Left lung (tissue), 10 donors: ENCODE data around the gene ZCCHC7. TPM values are rescaled to one million over a fixed set of nuclear protein-coding genes. Genes with fewer than 3 reads are reported as not detected.
A peak's percentile ranks its signal among the peaks of the same experiment; 100 is the strongest.
"Not testable (repeated sequence)": the region's sequence is repeated elsewhere in the genome, so short reads cannot be mapped to it uniquely, and the experiment has no call there.

ENCODE experiments used
- ATAC-seq: fragments of 200-7000 bp; cut with Tn5 transposase; one replicate; pipeline ENCODE4 v1.9.1; 2020; ENCODE audit warnings: moderate library complexity
- DNase-seq, 4 donors: peaks; one replicate each; pipeline ENCODE4 v3.0.0-alpha.2; 2013 to 2020
- H3K27ac ChIP-seq, 2 donors: fragments of 200-600 bp; sonication (generic) in 1 of 2; one replicate each; pipeline versions ENCODE4 v1.5.0 to v1.8.0; 2020 to 2021
- H3K27me3 ChIP-seq, 2 donors: fragments of 200-600 bp; sonication (generic) in 1 of 2; one replicate each; pipeline versions ENCODE4 v1.5.0 to v1.8.0; 2020 to 2021
- H3K36me3 ChIP-seq, 2 donors: fragments of 200-600 bp; sonication (generic) in 1 of 2; one replicate each; pipeline versions ENCODE4 v1.5.0 to v1.8.0; 2020 to 2021
- H3K4me1 ChIP-seq, 2 donors: fragments of 200-600 bp; one replicate each; pipeline ENCODE4 v1.8.0; 2021
- H3K4me3 ChIP-seq, 2 donors: fragments of 200-600 bp; sonication (generic) in 1 of 2; one replicate each; pipeline versions ENCODE4 v1.5.0 to v1.8.0; 2020 to 2021; ENCODE audit warnings: mild to moderate bottlenecking in 1 of 2
- H3K9me3 ChIP-seq, 2 donors: fragments of 200-600 bp; sonication (generic) in 1 of 2; one replicate each; pipeline versions ENCODE4 v1.5.0 to v1.8.0; 2020 to 2021
- CTCF ChIP-seq, 2 donors: fragments of 200-600 bp; sonication (generic) in 1 of 2; IDR thresholded peaks; one replicate each; pipeline versions ENCODE4 v1.5.0 to v1.8.0; 2021; ENCODE audit warnings: antibody characterized with exemption in 2 of 2
- intact Hi-C, 2 donors: fragments of 100-400 bp; cut with DNase I; formaldehyde crosslinking; loops; one replicate each; pipeline versions ENCODE4 v1.11.2 to v1.14.2; 2022
- polyA plus RNA-seq, 6 donors: library from polyadenylated mRNA; unstranded; fragments of 120-200 nt; gene quantifications; one replicate each; pipeline ENCODE4 v1.2.1, GENCODE V29; 2013; ENCODE audit not compliant: insufficient read length in 6 of 6
- total RNA-seq, 2 donors: library from RNA; stranded (reverse); fragmentation: NEBNext Ultra II Directional; extraction: Animal tissue kit (Norgen Biotek cat#: 25700); gene quantifications; one replicate each; pipeline ENCODE4 v1.2.1, GENCODE V29; 2021
- donor health status: DM: no; HTN: yes; CAD: no.
- donor health status: DM: no; HTN: no; CAD: no.

The ZCCHC7 gene
- total and polyA plus RNA-seq, 8 donors: 16.0 to 26.0 (median 22.6) TPM

DNA sequence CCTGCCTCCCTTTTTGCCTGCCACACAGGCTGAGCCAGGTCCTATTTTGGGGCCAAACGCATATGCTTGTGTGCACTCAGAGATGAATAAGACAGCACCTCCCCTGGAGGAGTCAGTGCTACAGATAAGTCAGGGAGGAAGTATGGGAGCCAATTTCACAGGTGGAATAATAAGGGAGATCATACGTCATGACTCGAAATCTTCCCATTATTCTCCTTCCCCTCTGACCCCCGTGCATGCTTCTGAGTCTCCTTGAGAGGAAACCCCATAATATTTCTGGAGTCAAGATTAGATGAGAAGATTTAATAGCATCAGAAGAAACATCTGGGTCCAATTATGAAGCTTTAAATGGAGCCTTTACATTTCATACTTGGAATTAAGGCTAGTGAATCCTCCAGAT is 15.1 kb upstream of the ZCCHC7 start:
- H3K27me3 ChIP-seq: peaks cover 0 to 12% of the 10 kb centered on the region in 2 donors
- intact Hi-C loops: no loop called here
- DNase-seq (no peak), ATAC-seq (no peak)
- no peak overlapping the region for H3K27ac ChIP-seq
- no peaks in the 10 kb centered on the region for H3K36me3 ChIP-seq
- TF ChIP-seq CTCF (IDR thresholded peaks at IDR 0.05): no peak
- no peak overlapping the region for H3K4me3 ChIP-seq
- H3K4me1 ChIP-seq: no peaks in the 10 kb centered on the region
- no peaks in the 10 kb centered on the region for H3K9me3 ChIP-seq

DNA sequence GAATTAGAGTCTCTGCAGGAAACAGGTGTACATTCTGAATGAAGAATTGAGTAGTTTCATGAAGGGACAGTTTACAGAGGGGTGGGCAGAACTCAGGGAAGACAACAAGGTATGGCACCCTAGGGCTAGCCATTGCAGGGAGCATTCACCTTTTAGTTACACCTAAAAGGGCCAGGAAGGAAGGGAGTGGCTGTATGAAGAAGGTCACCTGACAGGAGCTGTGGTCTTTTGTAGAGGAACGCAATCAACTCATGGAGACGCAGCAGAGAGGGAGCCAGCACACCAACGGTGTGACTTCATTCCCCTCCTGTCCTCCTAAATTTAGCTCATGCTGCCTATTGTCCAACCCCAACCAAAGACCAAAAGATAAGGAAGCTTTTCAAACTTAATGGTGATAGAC is 12.7 kb upstream of the ZCCHC7 start:
- Histone ChIP-seq H3K4me1 (no peaks in the 10 kb centered on the region), H3K9me3 (no peaks in the 10 kb centered on the region), H3K27ac (no peak overlapping the region), H3K27me3 (peaks cover 0 to 12% of the 10 kb centered on the region in 2 donors), H3K36me3 (no peaks in the 10 kb centered on the region), H3K4me3 (no peak overlapping the region)
- intact Hi-C loops: no loop called here
- no peak for DNase-seq
- TF ChIP-seq CTCF (IDR thresholded peaks at IDR 0.05): no peak
- ATAC-seq: no peak

DNA sequence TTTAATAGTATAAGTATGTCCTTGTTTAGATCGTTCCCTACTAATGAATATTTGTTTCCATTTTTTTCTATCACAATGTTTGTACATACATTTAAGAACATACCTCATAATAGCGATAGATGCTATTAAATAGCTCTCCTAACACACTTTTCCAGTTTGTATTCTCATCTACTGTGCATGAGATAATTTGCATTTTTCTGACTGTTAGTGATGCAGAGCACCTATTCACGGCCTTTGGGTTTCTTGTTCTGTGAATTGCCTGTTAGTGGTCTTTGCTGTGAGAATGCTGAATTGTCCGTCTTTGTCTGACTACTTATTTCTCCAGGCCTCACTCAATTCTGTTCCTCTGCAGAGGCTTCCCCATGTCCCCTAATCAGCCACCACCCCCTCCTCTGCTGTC is 5.9 kb upstream of the ZCCHC7 start:
- H3K27me3 ChIP-seq: peaks cover 0 to 12% of the 10 kb centered on the region in 2 donors
- H3K9me3 ChIP-seq, H3K4me1 ChIP-seq, H3K36me3 ChIP-seq, ATAC-seq, DNase-seq, H3K27ac ChIP-seq, H3K4me3 ChIP-seq, intact Hi-C loops: not testable (repeated sequence)

DNA sequence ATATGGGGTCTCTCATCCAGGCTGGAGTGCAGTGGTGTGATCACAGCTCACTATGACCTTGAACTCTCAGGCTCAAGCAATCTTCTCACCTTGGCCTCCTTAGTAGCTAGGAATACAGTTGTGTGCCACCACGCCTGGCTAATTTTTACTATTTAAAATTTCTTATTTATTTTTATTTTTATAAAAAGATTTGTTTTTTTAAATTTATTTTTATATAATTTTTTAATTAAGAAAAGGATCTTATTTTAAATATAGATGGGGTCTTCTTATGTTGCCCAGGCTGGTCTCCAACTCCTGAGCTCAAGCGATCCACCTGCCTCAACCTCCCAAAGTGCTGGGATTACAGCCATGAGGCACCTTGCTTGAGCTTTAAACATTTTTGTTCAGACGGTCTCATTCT is 2.4 kb upstream of the ZCCHC7 start:
- ATAC-seq (no peak), DNase-seq (no peak)
- Histone ChIP-seq H3K4me3 (no peak overlapping the region), H3K36me3 (no peaks in the 10 kb centered on the region), H3K27ac (no peak overlapping the region), H3K4me1 (peaks cover 3 to 26% of the 10 kb centered on the region in 2 donors), H3K27me3 (peaks cover 0 to 5% of the 10 kb centered on the region in 2 donors), H3K9me3 (peaks cover 0 to 5% of the 10 kb centered on the region in 2 donors)
- TF ChIP-seq CTCF (IDR thresholded peaks at IDR 0.05): no peak
- intact Hi-C loops: no loop called here

GRCh38 chr9:37119360-37119759 is 1.0 kb upstream of the ZCCHC7 start:
- Histone ChIP-seq H3K4me3 (peak overlapping the region in 1 of 2 donors; percentile 83), H3K27ac (peak overlapping the region; percentile 90 to 95), H3K4me1 (peaks cover 3 to 26% of the 10 kb centered on the region in 2 donors), H3K36me3 (no peaks in the 10 kb centered on the region), H3K9me3 (peaks cover 0 to 5% of the 10 kb centered on the region in 2 donors), H3K27me3 (no peaks in the 10 kb centered on the region)
- intact Hi-C loops: no loop called here
- ATAC-seq (no peak), DNase-seq (no peak)
- no peak for TF ChIP-seq CTCF (IDR thresholded peaks at IDR 0.05)

DNA sequence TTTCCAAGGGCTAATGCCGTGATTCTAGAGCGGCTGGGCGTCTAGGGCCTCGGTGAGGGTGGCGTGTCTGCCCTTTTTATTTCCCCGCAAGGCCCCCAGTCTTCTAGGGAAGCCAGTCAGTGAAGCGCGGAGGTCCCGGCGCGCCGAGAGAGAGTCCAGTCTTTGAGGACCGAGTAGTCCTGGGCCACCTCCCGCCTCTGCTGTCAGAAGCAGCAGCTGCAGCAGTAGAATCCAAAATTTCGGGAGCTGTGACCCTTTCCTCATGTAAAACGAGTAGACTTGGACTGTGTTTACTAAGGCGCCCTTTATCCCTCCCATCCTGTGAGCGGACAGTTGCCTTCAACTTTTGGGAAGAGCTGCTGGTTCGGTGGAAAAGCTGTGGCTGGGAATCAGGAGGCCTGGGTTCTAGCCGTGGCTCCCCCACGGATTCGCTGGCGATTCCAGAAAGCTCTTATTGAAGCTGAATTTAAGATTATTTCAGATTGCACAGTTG is 515 bp downstream of the ZCCHC7 start:
- intact Hi-C loops: not testable (repeated sequence)

More for the DNA sequence above, 515 bp downstream of the ZCCHC7 start:
- peak overlapping the region; percentile 82 to 83 for H3K4me3 ChIP-seq
- peaks cover 3 to 26% of the 10 kb centered on the region in 2 donors for H3K4me1 ChIP-seq
- H3K27me3 ChIP-seq, H3K36me3 ChIP-seq, H3K9me3 ChIP-seq: not testable (repeated sequence)
- H3K27ac ChIP-seq: peak overlapping the region; percentile 90 to 95
- ATAC-seq: peak; percentile 49
- DNase-seq: peak in 1 of 4 donors; percentile 24
